GM23248 (cell line): ENCODE results near the gene RHOB. TPM values are rescaled to one million over a fixed set of nuclear protein-coding genes. Genes with fewer than 3 reads are reported as not detected.

Experiments used
- DNase-seq: peaks from one replicate; pipeline ENCODE4 v3.0.0-alpha.2; 2015
- H2AFZ ChIP-seq: fragments of 200-600 bp; sonication (generic); 2 replicates; pipeline ENCODE4 v1.6.1; 2016; ENCODE audit warnings: antibody characterized with exemption
- H3F3A ChIP-seq: fragments of 200-600 bp; sonication (generic); 2 replicates; pipeline ENCODE4 v1.6.1; 2016; ENCODE audit warnings: mild to moderate bottlenecking, antibody characterized with exemption, mixed run types; ENCODE audit not compliant: insufficient read depth
- H3K27ac ChIP-seq: fragments of 200-600 bp; sonication (generic); 2 replicates; pipeline ENCODE4 v1.5.1; 2016; ENCODE audit warnings: mild to moderate bottlenecking
- H3K27me3 ChIP-seq: fragments of 200-600 bp; sonication (generic); replicated peaks from 2 replicates; pipeline ENCODE4 v1.6.1; 2016; ENCODE audit warnings: mild to moderate bottlenecking; ENCODE audit not compliant: insufficient read depth
- H3K36me3 ChIP-seq: fragments of 200-600 bp; sonication (generic); 2 replicates; pipeline ENCODE4 v1.6.1; 2016; ENCODE audit warnings: low read depth, mild to moderate bottlenecking
- H3K4me1 ChIP-seq: fragments of 200-600 bp; sonication (generic); 2 replicates; pipeline ENCODE4 v1.6.1; 2016; ENCODE audit warnings: mild to moderate bottlenecking; ENCODE audit not compliant: insufficient read depth
- H3K4me2 ChIP-seq: fragments of 200-600 bp; sonication (generic); one replicate; pipeline ENCODE4 v1.6.1; 2016; ENCODE audit warnings: mild to moderate bottlenecking; ENCODE audit not compliant: unreplicated experiment
- H3K4me3 ChIP-seq: fragments of 200-600 bp; sonication (generic); 2 replicates; pipeline ENCODE4 v1.5.1; 2016; ENCODE audit warnings: mild to moderate bottlenecking
- H3K79me2 ChIP-seq: fragments of 200-600 bp; sonication (generic); 2 replicates; pipeline ENCODE4 v1.6.1; 2016; ENCODE audit warnings: mild to moderate bottlenecking; ENCODE audit not compliant: insufficient read depth
- H3K9ac ChIP-seq: fragments of 200-600 bp; sonication (generic); 2 replicates; pipeline ENCODE4 v1.6.1; 2016; ENCODE audit warnings: mild to moderate bottlenecking
- H3K9me2 ChIP-seq: fragments of 200-600 bp; sonication (generic); 2 replicates; pipeline ENCODE4 v1.6.1; 2016; ENCODE audit warnings: mixed run types, mild to moderate bottlenecking, moderate library complexity; ENCODE audit not compliant: insufficient read depth
- H3K9me3 ChIP-seq: fragments of 200-600 bp; sonication (generic); one replicate; pipeline ENCODE4 v1.6.1; 2017; ENCODE audit warnings: low read depth
- H4K20me1 ChIP-seq: fragments of 200-600 bp; sonication (generic); 2 replicates; pipeline ENCODE4 v1.6.0; 2016; ENCODE audit not compliant: insufficient read depth
- EZH2 ChIP-seq: fragments of 200-600 bp; sonication (generic); IDR thresholded peaks from 2 replicates; pipeline ENCODE4 v1.6.1; 2018; ENCODE audit warnings: antibody characterized with exemption, mild to moderate bottlenecking; ENCODE audit not compliant: insufficient read depth, poor library complexity, severe bottlenecking
- EZH2phosphoT487 ChIP-seq: fragments of 200-600 bp; sonication (generic); IDR thresholded peaks from 2 replicates; pipeline ENCODE4 v1.6.1; 2018; ENCODE audit warnings: antibody characterized with exemption, moderate library complexity, mild to moderate bottlenecking, low read depth; ENCODE audit not compliant: insufficient read depth
- WGBS, 2 experiments: methylation state at CpG; one replicate each; pipeline ENCODE4 v1.1.6; 2015 to 2017; ENCODE audit warnings: low lambda C conversion rate in 2 of 2, low coverage in 1 of 2; ENCODE audit errors: missing lambda C conversion rate in 2 of 2; 5-methylcytosine and 5-hydroxymethylcytosine counted together
- in situ Hi-C: fragments of 300-500 bp; cut with MboI; formaldehyde crosslinking; loops from 2 replicates; pipeline ENCODE4 v1.15.0; 2020
- polyA plus RNA-seq: library from polyadenylated mRNA; unstranded; fragments of >200 nt; fragmentation: Nextera tagmentation; extraction: Ambion mirVana; gene quantifications from 2 replicates; pipeline ENCODE4 v1.2.1, GENCODE V29; 2016
- total RNA-seq: library from RNA; depleted of rRNA; stranded (reverse); fragments of >200 nt; shearing (Covaris generic); gene quantifications from 2 replicates; pipeline ENCODE4 v1.2.3, GENCODE V29; 2014

Gene RHOB
- total and polyA plus RNA-seq, 2 experiments from 2014 or later = 45.6 to 303 TPM

DNA sequence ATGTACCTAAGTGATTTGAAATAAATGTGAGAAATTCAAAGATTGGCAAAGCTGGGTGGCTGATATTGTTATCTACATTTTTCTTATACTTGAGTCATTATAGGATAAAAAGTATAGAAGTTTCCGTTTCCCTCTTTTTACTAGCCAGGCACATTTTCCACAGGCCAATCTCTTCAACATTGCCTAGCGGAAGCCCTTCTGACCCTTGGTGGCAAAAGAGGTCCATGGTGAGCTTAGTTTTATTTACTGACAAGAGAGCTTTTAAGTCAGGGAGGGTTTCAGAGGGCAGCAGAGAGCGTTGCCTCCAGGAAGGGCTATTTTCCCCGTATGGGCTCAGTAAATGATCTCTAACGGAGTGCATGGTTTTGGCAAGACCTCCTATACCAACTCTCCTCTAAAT, 15.1 kb upstream of the RHOB start:
- no peak for DNase-seq
- Histone ChIP-seq H3K36me3 (no peaks in the 10 kb centered on the region), H4K20me1 (no peaks in the 10 kb centered on the region), H3K4me3 (no peak overlapping the region), H3K4me1 (no peaks in the 10 kb centered on the region), H3K9ac (no peak overlapping the region), H2AFZ (no peak overlapping the region), H3F3A (no peaks in the 10 kb centered on the region; the same call in 1 of the 2 replicates), H3K79me2 (no peaks in the 10 kb centered on the region), H3K9me3 (no peaks in the 10 kb centered on the region), H3K27ac (no peak overlapping the region), H3K27me3 (no peaks in the 10 kb centered on the region), H3K4me2 (no peak overlapping the region), H3K9me2 (no peaks in the 10 kb centered on the region)
- in situ Hi-C loops = loop anchor here (10.0 kb wide), 1 partner anchor 213 kb away; no protein-coding TSS in a partner anchor
- TF ChIP-seq EZH2 = no peak
- TF ChIP-seq EZH2phosphoT487 = no peak
- 83 to 88% methylated on average over 5 of the region's 5 CpGs for WGBS, 2 experiments

GRCh38 chr2:20432714-20433113, 14.2 kb upstream of the RHOB start:
- no peaks in the 10 kb centered on the region for H3K36me3 ChIP-seq
- 74 to 82% methylated on average over 5 of the region's 5 CpGs for WGBS, 2 experiments
- no peaks in the 10 kb centered on the region for H4K20me1 ChIP-seq
- H3K9ac ChIP-seq = no peak overlapping the region
- in situ Hi-C loops = loop anchor here (10.0 kb wide), 1 partner anchor 212 kb away; no protein-coding TSS in a partner anchor
- no peak for TF ChIP-seq EZH2phosphoT487
- no peak for TF ChIP-seq EZH2
- H3K9me2 ChIP-seq = no peaks in the 10 kb centered on the region
- H3K4me2 ChIP-seq = no peak overlapping the region
- H2AFZ ChIP-seq = no peak overlapping the region
- H3K27ac ChIP-seq = no peak overlapping the region
- no peaks in the 10 kb centered on the region for H3K9me3 ChIP-seq
- H3F3A ChIP-seq = no peaks in the 10 kb centered on the region; the same call in 1 of the 2 replicates
- H3K27me3 ChIP-seq = no peaks in the 10 kb centered on the region
- H3K4me1 ChIP-seq = no peaks in the 10 kb centered on the region
- no peak for DNase-seq
- H3K79me2 ChIP-seq = no peaks in the 10 kb centered on the region
- no peak overlapping the region for H3K4me3 ChIP-seq

GRCh38 chr2:20433249-20433648, 13.6 kb upstream of the RHOB start:
- Histone ChIP-seq H3K36me3 (no peaks in the 10 kb centered on the region), H3K79me2 (no peaks in the 10 kb centered on the region), H4K20me1 (no peaks in the 10 kb centered on the region), H3K9ac (no peak overlapping the region), H3K4me3 (no peak overlapping the region), H3K4me1 (no peaks in the 10 kb centered on the region), H2AFZ (no peak overlapping the region), H3K4me2 (no peak overlapping the region), H3K27me3 (no peaks in the 10 kb centered on the region), H3K27ac (no peak overlapping the region), H3F3A (no peaks in the 10 kb centered on the region; the same call in 1 of the 2 replicates), H3K9me3 (no peaks in the 10 kb centered on the region), H3K9me2 (no peaks in the 10 kb centered on the region)
- in situ Hi-C loops = loop anchor here (10.0 kb wide), 1 partner anchor 212 kb away; no protein-coding TSS in a partner anchor
- 93 to 95% methylated on average over 7 of the region's 7 CpGs for WGBS, 2 experiments
- no peak for DNase-seq
- no peak for TF ChIP-seq EZH2phosphoT487
- TF ChIP-seq EZH2 = no peak

DNA sequence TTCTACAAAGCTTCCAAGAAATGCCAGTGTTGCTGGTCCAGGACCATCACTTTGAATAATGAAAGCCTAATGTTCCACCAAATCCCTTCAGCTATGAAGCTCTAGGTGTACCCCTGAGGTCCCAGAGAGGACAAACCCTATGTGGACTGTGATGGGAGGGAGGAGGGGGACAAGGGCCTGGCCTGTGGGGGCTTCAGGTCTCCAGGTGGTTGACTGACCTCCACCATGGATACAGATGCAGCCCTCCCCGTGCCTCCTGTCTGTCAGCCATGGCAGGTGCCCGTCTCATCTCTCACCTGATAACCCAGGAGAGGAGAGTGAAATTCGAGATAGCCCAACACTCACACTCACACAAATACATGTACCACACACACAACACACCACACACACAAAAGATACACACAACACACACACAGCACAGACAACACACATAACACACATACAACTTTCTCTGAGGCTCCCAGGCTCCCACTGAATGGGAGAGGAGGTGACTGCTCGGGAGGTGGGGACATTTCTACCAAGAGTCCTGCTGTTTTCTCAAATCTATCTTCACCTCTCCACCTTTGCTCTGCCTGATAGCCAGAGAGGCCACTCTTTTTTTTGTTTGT, 12.8 kb upstream of the RHOB start:
- 77 to 83% methylated on average over 4 of the region's 4 CpGs for WGBS, 2 experiments
- Histone ChIP-seq H3K9me3 (no peaks in the 10 kb centered on the region), H3K79me2 (no peaks in the 10 kb centered on the region), H3K36me3 (no peaks in the 10 kb centered on the region), H3K4me3 (no peak overlapping the region), H3K27ac (no peak overlapping the region), H3K27me3 (no peaks in the 10 kb centered on the region), H3F3A (peaks cover 5% of the 10 kb centered on the region), H3K4me1 (peaks cover 5% of the 10 kb centered on the region), H3K9ac (no peak overlapping the region), H2AFZ (no peak overlapping the region), H3K9me2 (no peaks in the 10 kb centered on the region), H4K20me1 (no peaks in the 10 kb centered on the region), H3K4me2 (no peak overlapping the region)
- in situ Hi-C loops = loop anchor here (10.0 kb wide), 1 partner anchor 211 kb away; no protein-coding TSS in a partner anchor
- TF ChIP-seq EZH2 (no peak), EZH2phosphoT487 (no peak)
- DNase-seq = no peak
